Liver (tissue), 3 donors: ENCODE measurements around the gene TRERF1.

ENCODE experiments used
- FOXA1 ChIP-seq: IDR thresholded peaks from 2 replicates; pipeline ENCODE4 v1.6.1; 2016; ENCODE audit warnings: antibody characterized with exemption
- GABPA ChIP-seq, 2 donors: IDR thresholded peaks in 1 of 2; conservative IDR thresholded peaks in 1 of 2; 2 replicates each; pipeline ENCODE4 v1.6.1; 2016; ENCODE audit warnings: antibody characterized with exemption in 2 of 2, mild to moderate bottlenecking in 1 of 2, moderate library complexity in 1 of 2
- JUND ChIP-seq, 2 donors: IDR thresholded peaks; 2 replicates each; pipeline ENCODE4 v1.6.1; 2016; ENCODE audit warnings: antibody characterized with exemption in 2 of 2
- RAD21 ChIP-seq, 2 donors: IDR thresholded peaks; 2 replicates each; pipeline ENCODE4 v1.6.1; 2016; ENCODE audit warnings: antibody characterized with exemption in 2 of 2, mild to moderate bottlenecking in 2 of 2
- RXRA ChIP-seq, 2 donors: IDR thresholded peaks; 2 replicates each; pipeline ENCODE4 v1.6.1; 2017 to 2018; ENCODE audit warnings: antibody characterized with exemption in 2 of 2, mild to moderate bottlenecking in 1 of 2
- TAF1 ChIP-seq: conservative IDR thresholded peaks from 2 replicates; pipeline ENCODE4 v1.6.1; 2016; ENCODE audit warnings: antibody characterized with exemption, mild to moderate bottlenecking
- YY1 ChIP-seq: IDR thresholded peaks from 2 replicates; pipeline ENCODE4 v1.6.1; 2016; ENCODE audit warnings: antibody characterized with exemption, mild to moderate bottlenecking
- TF ChIP-seq, protein P1 (sequence below): fragments of 150-350 bp; IDR thresholded peaks from 2 replicates; pipeline ENCODE4 v1.5.1; 2017; ENCODE audit warnings: improper control_type of control experiment, low read depth, low read length; ENCODE audit not compliant: missing input control
- TF ChIP-seq, protein P2 (sequence below): IDR thresholded peaks from 2 replicates; pipeline ENCODE4 v1.6.1; 2016; ENCODE audit warnings: antibody characterized with exemption, mild to moderate bottlenecking
- TF ChIP-seq, protein P3 (sequence below): IDR thresholded peaks from 2 replicates; pipeline ENCODE4 v1.6.1; 2016; ENCODE audit warnings: antibody characterized with exemption
- TF ChIP-seq, protein P4 (sequence below): IDR thresholded peaks from 2 replicates; pipeline ENCODE4 v1.6.1; 2016; ENCODE audit warnings: antibody characterized with exemption
- TF ChIP-seq, protein P5 (sequence below): IDR thresholded peaks from 2 replicates; pipeline ENCODE4 v1.6.1; 2016; ENCODE audit warnings: antibody characterized with exemption
- donor health status: healthy.
- donor health status: healthy.

DNA sequence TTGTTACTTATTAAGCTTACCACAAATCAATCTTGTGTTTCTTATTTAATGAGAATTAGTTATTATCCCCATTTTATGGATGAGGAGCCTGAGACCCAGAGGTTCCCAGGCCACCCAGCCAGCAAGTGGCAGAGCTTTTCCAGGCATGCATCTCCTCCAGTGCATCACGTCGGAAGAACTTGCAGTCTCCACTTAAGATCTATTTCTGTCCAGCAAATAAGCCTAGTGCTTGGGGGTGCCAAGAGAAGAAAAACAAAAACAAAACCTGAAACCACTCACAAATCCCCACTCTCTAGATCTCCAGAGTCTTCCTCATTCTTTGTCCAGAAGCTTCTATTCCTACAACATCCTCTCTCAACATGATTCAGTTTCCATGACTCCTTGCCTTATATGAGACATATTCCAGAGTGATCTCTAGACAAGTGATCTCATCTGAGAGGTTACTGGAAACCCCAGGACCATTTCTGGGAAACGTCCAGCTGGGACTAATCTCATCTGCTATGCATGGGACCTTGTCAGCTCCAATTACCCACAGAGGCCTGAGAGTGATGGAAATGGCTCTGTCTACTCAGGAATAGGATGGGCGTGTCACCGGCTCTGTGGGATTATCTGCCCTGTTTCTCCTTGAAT, 261.1 kb downstream of the TRERF1 start:
- no peak for TF ChIP-seq TAF1
- TF ChIP-seq, protein P1, sequence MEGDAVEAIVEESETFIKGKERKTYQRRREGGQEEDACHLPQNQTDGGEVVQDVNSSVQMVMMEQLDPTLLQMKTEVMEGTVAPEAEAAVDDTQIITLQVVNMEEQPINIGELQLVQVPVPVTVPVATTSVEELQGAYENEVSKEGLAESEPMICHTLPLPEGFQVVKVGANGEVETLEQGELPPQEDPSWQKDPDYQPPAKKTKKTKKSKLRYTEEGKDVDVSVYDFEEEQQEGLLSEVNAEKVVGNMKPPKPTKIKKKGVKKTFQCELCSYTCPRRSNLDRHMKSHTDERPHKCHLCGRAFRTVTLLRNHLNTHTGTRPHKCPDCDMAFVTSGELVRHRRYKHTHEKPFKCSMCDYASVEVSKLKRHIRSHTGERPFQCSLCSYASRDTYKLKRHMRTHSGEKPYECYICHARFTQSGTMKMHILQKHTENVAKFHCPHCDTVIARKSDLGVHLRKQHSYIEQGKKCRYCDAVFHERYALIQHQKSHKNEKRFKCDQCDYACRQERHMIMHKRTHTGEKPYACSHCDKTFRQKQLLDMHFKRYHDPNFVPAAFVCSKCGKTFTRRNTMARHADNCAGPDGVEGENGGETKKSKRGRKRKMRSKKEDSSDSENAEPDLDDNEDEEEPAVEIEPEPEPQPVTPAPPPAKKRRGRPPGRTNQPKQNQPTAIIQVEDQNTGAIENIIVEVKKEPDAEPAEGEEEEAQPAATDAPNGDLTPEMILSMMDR, result no peak
- TF ChIP-seq, protein P2, sequence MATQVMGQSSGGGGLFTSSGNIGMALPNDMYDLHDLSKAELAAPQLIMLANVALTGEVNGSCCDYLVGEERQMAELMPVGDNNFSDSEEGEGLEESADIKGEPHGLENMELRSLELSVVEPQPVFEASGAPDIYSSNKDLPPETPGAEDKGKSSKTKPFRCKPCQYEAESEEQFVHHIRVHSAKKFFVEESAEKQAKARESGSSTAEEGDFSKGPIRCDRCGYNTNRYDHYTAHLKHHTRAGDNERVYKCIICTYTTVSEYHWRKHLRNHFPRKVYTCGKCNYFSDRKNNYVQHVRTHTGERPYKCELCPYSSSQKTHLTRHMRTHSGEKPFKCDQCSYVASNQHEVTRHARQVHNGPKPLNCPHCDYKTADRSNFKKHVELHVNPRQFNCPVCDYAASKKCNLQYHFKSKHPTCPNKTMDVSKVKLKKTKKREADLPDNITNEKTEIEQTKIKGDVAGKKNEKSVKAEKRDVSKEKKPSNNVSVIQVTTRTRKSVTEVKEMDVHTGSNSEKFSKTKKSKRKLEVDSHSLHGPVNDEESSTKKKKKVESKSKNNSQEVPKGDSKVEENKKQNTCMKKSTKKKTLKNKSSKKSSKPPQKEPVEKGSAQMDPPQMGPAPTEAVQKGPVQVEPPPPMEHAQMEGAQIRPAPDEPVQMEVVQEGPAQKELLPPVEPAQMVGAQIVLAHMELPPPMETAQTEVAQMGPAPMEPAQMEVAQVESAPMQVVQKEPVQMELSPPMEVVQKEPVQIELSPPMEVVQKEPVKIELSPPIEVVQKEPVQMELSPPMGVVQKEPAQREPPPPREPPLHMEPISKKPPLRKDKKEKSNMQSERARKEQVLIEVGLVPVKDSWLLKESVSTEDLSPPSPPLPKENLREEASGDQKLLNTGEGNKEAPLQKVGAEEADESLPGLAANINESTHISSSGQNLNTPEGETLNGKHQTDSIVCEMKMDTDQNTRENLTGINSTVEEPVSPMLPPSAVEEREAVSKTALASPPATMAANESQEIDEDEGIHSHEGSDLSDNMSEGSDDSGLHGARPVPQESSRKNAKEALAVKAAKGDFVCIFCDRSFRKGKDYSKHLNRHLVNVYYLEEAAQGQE, result no peak
- TF ChIP-seq YY1, result no peak
- TF ChIP-seq, protein P3, sequence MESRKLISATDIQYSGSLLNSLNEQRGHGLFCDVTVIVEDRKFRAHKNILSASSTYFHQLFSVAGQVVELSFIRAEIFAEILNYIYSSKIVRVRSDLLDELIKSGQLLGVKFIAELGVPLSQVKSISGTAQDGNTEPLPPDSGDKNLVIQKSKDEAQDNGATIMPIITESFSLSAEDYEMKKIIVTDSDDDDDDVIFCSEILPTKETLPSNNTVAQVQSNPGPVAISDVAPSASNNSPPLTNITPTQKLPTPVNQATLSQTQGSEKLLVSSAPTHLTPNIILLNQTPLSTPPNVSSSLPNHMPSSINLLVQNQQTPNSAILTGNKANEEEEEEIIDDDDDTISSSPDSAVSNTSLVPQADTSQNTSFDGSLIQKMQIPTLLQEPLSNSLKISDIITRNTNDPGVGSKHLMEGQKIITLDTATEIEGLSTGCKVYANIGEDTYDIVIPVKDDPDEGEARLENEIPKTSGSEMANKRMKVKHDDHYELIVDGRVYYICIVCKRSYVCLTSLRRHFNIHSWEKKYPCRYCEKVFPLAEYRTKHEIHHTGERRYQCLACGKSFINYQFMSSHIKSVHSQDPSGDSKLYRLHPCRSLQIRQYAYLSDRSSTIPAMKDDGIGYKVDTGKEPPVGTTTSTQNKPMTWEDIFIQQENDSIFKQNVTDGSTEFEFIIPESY, result no peak
- TF ChIP-seq, protein P4, sequence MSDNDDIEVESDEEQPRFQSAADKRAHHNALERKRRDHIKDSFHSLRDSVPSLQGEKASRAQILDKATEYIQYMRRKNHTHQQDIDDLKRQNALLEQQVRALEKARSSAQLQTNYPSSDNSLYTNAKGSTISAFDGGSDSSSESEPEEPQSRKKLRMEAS, result no peak
- TF ChIP-seq RXRA (IDR thresholded peaks at IDR 0.05), result no peak
- TF ChIP-seq JUND (IDR thresholded peaks at IDR 0.05), result no peak
- TF ChIP-seq, protein P5, sequence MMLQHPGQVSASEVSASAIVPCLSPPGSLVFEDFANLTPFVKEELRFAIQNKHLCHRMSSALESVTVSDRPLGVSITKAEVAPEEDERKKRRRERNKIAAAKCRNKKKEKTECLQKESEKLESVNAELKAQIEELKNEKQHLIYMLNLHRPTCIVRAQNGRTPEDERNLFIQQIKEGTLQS, result no peak
- TF ChIP-seq FOXA1, result no peak
- TF ChIP-seq GABPA (IDR thresholded peaks at IDR 0.05 in 1 of 2, conservative IDR thresholded peaks at IDR 0.05 in 1 of 2), result no peak
- no peak for TF ChIP-seq RAD21 (IDR thresholded peaks at IDR 0.05)
